K562 (cell line): ENCODE data around the gene SEPTIN2. TPM values are rescaled to one million over a fixed set of nuclear protein-coding genes. Genes with fewer than 3 reads are reported as not detected.

ENCODE experiments used
- HNRNPK ChIP-seq: fragments of 200-400 bp; formaldehyde crosslinking; IDR thresholded peaks from one replicate; pipeline ENCODE4 v1.6.1; 2018; ENCODE audit warnings: mild to moderate bottlenecking, low read depth, low read length; ENCODE audit not compliant: poor library complexity, severe bottlenecking
- HNRNPL ChIP-seq: fragments of 200-400 bp; formaldehyde crosslinking; IDR thresholded peaks from 2 replicates; pipeline ENCODE4 v1.6.1; 2017; ENCODE audit warnings: low read depth, mild to moderate bottlenecking, low read length
- KLF13 ChIP-seq: fragments of 450-650 bp; IDR thresholded peaks from 2 replicates; pipeline ENCODE4 v1.6.1; 2016; ENCODE audit warnings: missing genetic modification characterization, low read depth, mild to moderate bottlenecking, missing compliant biosample characterization, moderate library complexity, borderline replicate concordance
- MYBL2 ChIP-seq, 2 experiments: fragments of 450-650 bp in 1 of 2; sonication (generic) in 1 of 2; formaldehyde crosslinking in 1 of 2; IDR thresholded peaks; 2 replicates each; pipeline versions ENCODE4 v1.6.1 to v1.8.1; 2017 to 2022; ENCODE audit warnings: borderline replicate concordance in 1 of 2, inconsistent platforms in 1 of 2, low read depth in 1 of 2, mild to moderate bottlenecking in 1 of 2, missing genetic modification reagents in 1 of 2, moderate library complexity in 1 of 2
- NCOA2 ChIP-seq, 2 experiments: fragments of 450-650 bp; IDR thresholded peaks; 2 replicates each; pipeline ENCODE4 v1.6.1; 2018; ENCODE audit warnings: mild to moderate bottlenecking in 2 of 2, moderate library complexity in 1 of 2; ENCODE audit not compliant: partially characterized antibody in 2 of 2
- POU5F1 ChIP-seq: fragments of 150-350 bp; IDR thresholded peaks from 2 replicates; pipeline ENCODE4 v1.6.1; 2014; ENCODE audit warnings: borderline replicate concordance, low read length, low read depth, mild to moderate bottlenecking; ENCODE audit not compliant: partially characterized antibody
- SAFB ChIP-seq: fragments of 200-400 bp; formaldehyde crosslinking; IDR thresholded peaks from 2 replicates; pipeline ENCODE4 v1.6.1; 2017; ENCODE audit warnings: low read depth, low read length, borderline replicate concordance
- SMAD4 ChIP-seq: fragments of 250-450 bp; sonication (Bioruptor Pico); conservative IDR thresholded peaks from 2 replicates; pipeline ENCODE4 v1.8.0; 2021; ENCODE audit warnings: inconsistent platforms, mild to moderate bottlenecking, moderate library complexity
- ZNF318 ChIP-seq, 2 experiments: fragments of 450-650 bp; IDR thresholded peaks; 2 replicates each; pipeline ENCODE4 v1.6.1; 2016; ENCODE audit warnings: mild to moderate bottlenecking in 2 of 2, borderline replicate concordance in 1 of 2, low read depth in 1 of 2, moderate library complexity in 1 of 2
- ZNF347 ChIP-seq: fragments of 450-650 bp; formaldehyde crosslinking; IDR thresholded peaks from 2 replicates; pipeline ENCODE4 v1.4.0; 2020; ENCODE audit warnings: low read depth, mild to moderate bottlenecking, moderate library complexity
- polyA plus RNA-seq, 8 experiments: library from polyadenylated mRNA; depleted of rRNA in 4 of 8; stranded (reverse) in 5 of 8; unstranded in 3 of 8; fragments of >200 nt; fragmentation: Nextera tagmentation in 2 of 8; fragmentation: Illumina TruSeq in 1 of 8; extraction: Ambion mirVana in 2 of 8; extraction: Trizol in 1 of 8; gene quantifications; 2 replicates each; pipeline versions ENCODE4 v1.2.1 to v1.2.3, GENCODE V29; 2011 to 2014; ENCODE audit warnings: inconsistent platforms in 1 of 8, missing spikeins in 1 of 8
- total RNA-seq, 7 experiments: library from RNA; depleted of rRNA in 6 of 7; stranded (reverse); fragments of >200 nt in 6 of 7; fragmentation: Illumina TruSeq in 2 of 7; extraction: Trizol in 2 of 7; gene quantifications; 2 replicates each; pipeline versions ENCODE4 v1.2.1 to v1.2.3, GENCODE V29; 2011 to 2021; ENCODE audit warnings: low replicate concordance in 1 of 7
- TF ChIP-seq, protein P1 (sequence below): fragments of 450-650 bp; formaldehyde crosslinking; IDR thresholded peaks from 2 replicates; pipeline ENCODE4 v1.4.0; 2022; ENCODE audit warnings: missing genetic modification characterization
- TF ChIP-seq, protein P2 (sequence below): sonication (generic); formaldehyde crosslinking; IDR thresholded peaks from 2 replicates; pipeline ENCODE4 v1.8.1; 2022; ENCODE audit warnings: missing genetic modification reagents

Gene SEPTIN2
- total and polyA plus RNA-seq, 9 of the 15 experiments (the other 6 are each of a cell fraction or from before 2014, with no cell fraction given), result 121 to 367 (median 166) TPM

DNA sequence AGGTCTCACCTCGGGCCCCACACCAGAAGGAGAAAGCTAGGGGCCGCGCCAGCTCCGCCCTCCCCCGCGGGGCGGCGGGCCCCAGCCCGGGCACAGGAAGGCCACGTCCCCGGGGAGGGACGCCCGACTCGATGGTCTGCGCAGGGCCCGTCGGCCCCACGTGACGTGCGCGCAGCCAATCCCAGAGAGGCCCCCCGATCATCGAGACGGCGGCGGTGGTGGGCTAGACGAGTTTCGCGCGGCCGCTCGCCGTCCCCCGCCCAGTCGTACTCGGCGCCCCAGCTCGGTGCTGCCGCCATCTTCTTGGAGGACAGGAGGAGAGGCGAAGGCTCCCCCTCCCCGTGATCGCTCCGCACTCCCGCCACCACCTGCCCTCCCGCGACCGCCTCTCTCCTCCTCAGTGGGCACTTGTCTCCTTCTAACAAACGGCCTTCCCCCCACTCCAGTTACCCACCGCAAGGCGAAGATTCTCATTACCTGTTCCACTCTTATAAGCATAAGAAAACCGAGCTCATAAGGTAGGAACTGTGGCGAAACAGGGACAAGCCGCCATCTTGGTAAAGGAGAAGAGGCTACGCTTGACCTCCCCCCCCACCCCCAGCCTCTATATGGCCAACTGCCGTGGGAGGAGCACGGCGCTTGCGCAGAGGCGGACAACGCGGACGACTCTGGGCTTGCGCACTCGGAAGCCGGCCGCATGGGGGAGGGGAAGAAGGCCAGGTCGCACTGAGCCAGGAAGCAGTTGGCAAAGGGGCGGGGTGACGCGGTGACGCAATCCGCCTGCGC is 439 bp upstream of the SEPTIN2 start, which contains the start of gene HDLBP (continued):
- TF ChIP-seq, protein P1, sequence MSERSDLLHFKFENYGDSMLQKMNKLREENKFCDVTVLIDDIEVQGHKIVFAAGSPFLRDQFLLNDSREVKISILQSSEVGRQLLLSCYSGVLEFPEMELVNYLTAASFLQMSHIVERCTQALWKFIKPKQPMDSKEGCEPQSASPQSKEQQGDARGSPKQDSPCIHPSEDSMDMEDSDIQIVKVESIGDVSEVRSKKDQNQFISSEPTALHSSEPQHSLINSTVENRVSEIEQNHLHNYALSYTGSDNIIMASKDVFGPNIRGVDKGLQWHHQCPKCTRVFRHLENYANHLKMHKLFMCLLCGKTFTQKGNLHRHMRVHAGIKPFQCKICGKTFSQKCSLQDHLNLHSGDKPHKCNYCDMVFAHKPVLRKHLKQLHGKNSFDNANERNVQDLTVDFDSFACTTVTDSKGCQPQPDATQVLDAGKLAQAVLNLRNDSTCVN (CRISPR knock-in tag), result peak; percentile 69; the same call in 1 of the 2 replicates
- peak; percentile 54; the same call in 1 of the 2 replicates for TF ChIP-seq SMAD4 (CRISPR knock-in tag)
- TF ChIP-seq HNRNPK, result no peak
- 0 out of 2 replicates have a peak, but pooled peaks have one; percentile 15 for TF ChIP-seq MYBL2 (IDR thresholded peaks at IDR 0.05; ENCODE audit: low read depth)
- TF ChIP-seq MYBL2 (CRISPR knock-in tag; IDR thresholded peaks at IDR 0.05; ENCODE audit: borderline replicate concordance), result no peak
- TF ChIP-seq NCOA2 (IDR thresholded peaks at IDR 0.05; ENCODE audit: partially characterized antibody in 2 of 2), result no peak
- no peak for TF ChIP-seq ZNF347 (CRISPR knock-in tag)
- 0 out of 2 replicates have a peak, but pooled peaks have one; percentile 58 for TF ChIP-seq HNRNPL
- TF ChIP-seq, protein P2, sequence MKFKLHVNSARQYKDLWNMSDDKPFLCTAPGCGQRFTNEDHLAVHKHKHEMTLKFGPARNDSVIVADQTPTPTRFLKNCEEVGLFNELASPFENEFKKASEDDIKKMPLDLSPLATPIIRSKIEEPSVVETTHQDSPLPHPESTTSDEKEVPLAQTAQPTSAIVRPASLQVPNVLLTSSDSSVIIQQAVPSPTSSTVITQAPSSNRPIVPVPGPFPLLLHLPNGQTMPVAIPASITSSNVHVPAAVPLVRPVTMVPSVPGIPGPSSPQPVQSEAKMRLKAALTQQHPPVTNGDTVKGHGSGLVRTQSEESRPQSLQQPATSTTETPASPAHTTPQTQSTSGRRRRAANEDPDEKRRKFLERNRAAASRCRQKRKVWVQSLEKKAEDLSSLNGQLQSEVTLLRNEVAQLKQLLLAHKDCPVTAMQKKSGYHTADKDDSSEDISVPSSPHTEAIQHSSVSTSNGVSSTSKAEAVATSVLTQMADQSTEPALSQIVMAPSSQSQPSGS, result no peak
- no peak for TF ChIP-seq ZNF318 (IDR thresholded peaks at IDR 0.05; ENCODE audit: borderline replicate concordance in 1 of 2, low read depth in 1 of 2)
- no peak for TF ChIP-seq POU5F1
- TF ChIP-seq SAFB, result peak; percentile 65; the same call in 1 of the 2 replicates
- TF ChIP-seq KLF13 (tag), result peak; percentile 59; the same call in 1 of the 2 replicates
